ENCODE results near the gene CAMSAP1.

DNA sequence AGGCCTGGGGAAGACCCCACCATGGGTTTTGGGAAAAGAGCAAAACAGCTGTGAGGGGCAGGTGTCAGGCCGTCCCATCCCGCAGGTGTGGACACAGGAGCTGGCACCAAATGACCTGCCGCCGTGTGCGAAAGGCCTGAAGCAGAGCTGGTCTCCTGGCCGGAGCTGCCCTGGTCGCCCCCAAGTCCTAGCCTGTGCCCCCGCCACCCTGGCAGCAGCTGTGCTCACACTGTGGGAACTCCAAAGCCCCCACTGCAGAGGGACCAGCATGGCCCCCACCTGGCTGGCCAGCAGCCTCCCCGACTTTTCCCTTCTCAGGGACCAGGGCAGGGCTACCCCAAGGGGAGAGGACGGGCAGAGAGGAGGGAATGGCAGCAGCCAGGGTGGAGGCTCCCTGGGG is 117.0 kb downstream of the CAMSAP1 start:
- TF ChIP-seq EZH2 (IDR thresholded peaks at IDR 0.05; ENCODE audit: insufficient read depth, low read length), result no peak
- TF ChIP-seq, protein P1, sequence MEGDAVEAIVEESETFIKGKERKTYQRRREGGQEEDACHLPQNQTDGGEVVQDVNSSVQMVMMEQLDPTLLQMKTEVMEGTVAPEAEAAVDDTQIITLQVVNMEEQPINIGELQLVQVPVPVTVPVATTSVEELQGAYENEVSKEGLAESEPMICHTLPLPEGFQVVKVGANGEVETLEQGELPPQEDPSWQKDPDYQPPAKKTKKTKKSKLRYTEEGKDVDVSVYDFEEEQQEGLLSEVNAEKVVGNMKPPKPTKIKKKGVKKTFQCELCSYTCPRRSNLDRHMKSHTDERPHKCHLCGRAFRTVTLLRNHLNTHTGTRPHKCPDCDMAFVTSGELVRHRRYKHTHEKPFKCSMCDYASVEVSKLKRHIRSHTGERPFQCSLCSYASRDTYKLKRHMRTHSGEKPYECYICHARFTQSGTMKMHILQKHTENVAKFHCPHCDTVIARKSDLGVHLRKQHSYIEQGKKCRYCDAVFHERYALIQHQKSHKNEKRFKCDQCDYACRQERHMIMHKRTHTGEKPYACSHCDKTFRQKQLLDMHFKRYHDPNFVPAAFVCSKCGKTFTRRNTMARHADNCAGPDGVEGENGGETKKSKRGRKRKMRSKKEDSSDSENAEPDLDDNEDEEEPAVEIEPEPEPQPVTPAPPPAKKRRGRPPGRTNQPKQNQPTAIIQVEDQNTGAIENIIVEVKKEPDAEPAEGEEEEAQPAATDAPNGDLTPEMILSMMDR (IDR thresholded peaks at IDR 0.05; ENCODE audit: insufficient read depth, low read depth, low read length), result no peak
